SH-SY5Y (cell line): ENCODE data around the gene NR3C1.

Source experiments
- GATA2 ChIP-seq: IDR thresholded peaks from 2 replicates; pipeline ENCODE4 v1.6.1; 2011; ENCODE audit warnings: mild to moderate bottlenecking, low read depth, low read length
- GATA3 ChIP-seq: IDR thresholded peaks from 2 replicates; pipeline ENCODE4 v1.6.1; 2011; ENCODE audit warnings: low read depth, mild to moderate bottlenecking, low read length, moderate library complexity

DNA sequence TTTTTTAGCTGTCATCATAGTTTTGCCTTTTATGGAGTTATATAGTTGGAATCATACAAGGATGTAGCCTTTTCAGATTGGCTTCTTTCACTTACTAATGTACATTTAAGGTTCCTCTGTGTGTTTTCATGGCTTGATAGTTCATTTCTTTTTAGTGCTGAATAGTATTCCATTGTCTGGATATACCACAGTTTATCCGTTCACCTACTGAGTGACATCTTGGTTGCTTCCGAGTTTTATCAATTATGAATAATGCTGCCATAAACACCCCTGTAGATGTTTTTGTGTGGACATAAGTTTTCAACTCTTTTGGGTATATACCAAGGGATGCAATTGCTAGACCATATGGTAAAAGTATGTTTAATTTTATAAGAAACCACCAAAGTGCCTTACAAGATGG is 136.3 kb downstream of the NR3C1 start:
- TF ChIP-seq GATA3 (no peak), GATA2 (no peak)
